Measurements from ENCODE around the gene IFIT1.

IFIT1 gene

DNA sequence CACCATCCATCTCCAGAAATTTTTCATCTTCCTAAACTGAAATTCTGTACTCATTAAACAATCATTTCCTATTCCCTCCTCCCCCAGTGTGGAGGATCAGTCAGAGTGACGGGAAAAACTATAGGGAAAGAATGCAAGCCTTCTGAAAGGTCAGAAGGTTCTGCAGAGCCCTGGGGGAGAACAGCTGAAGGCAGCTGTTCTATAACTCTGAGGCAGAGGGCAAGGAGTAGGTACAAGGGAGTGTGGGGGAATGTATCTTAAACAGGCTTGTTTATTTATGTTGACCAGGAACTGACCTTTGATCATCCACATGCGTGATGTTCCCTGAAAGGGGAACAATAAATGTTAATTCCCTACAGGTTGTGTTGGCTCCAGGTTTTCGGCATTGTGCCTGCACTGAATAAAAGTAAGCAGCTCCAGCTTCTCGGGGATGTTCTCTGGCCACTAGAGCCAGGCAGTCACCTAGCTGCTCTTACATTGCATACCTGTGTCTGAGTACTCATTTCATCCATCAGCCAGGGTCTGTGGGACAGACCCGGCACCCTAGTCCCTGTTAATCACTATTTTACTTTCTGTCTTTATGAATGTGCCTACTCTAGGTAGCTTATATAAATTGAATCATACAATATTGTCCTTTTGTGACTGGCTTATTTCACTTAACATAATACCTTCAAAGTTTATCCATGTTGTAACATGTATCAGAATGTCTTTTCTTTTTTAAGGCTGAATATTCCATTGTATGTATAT is 5.8 kb downstream of the IFIT1 start:
- ChIA-PET CTCF (no interaction called here), POLR2A (no interaction called here)
- peaks cover 0 to 7% of the 10 kb centered on the region in 2 experiments; a peak in 1 of 3 replicates for H3K36me3 ChIP-seq (ENCODE audit: control insufficient read depth in 2 of 2, insufficient read depth in 1 of 2, low read length in 2 of 2)
- no peak overlapping the region for H3K4me3 ChIP-seq (ENCODE audit: low read depth, low read length)
- 0 out of 2 replicates have a peak, but pooled peaks cover 2% of the 10 kb centered on the region for H3K4me1 ChIP-seq (ENCODE audit: control insufficient read depth, insufficient read depth, low read length)
- peak; percentile 74 for TF ChIP-seq SETDB1 (IDR thresholded peaks at IDR 0.05; ENCODE audit: insufficient read length, low read length)
- no peak for TF ChIP-seq ZNF157 (tag by site-specific recombination; IDR thresholded peaks at IDR 0.05)
- TF ChIP-seq TRIM28 (IDR thresholded peaks at IDR 0.05; ENCODE audit: borderline replicate concordance, low read length), result peak; percentile 84; the same call in 1 of the 2 replicates
- TF ChIP-seq ZNF624 (tag by site-specific recombination; IDR thresholded peaks at IDR 0.05), result no peak
- H3K9me3 ChIP-seq (ENCODE audit: control insufficient read depth, insufficient read depth, low read depth, low read length), result no peaks in the 10 kb centered on the region
- H3K27ac ChIP-seq (ENCODE audit: extremely low read depth, low read depth, low read length), result no peak overlapping the region

- no peaks in the 10 kb centered on the region for H3K9me3 ChIP-seq (ENCODE audit: control insufficient read depth, insufficient read depth, low read depth, low read length)
- ChIA-PET POLR2A (no interaction called here), CTCF (interaction anchor here (0.5 to 0.8 kb wide), 3 partner anchors 9 to 183 kb away, joined by 3 to 4 read pairs (median 3); no protein-coding TSS in a partner anchor)
- no peaks in the 10 kb centered on the region for H3K4me1 ChIP-seq (ENCODE audit: control insufficient read depth, insufficient read depth, low read length)
- H3K4me3 ChIP-seq (ENCODE audit: low read depth, low read length), result no peak overlapping the region
- no peak overlapping the region for H3K27ac ChIP-seq (ENCODE audit: extremely low read depth, low read depth, low read length)
- H3K36me3 ChIP-seq (ENCODE audit: control insufficient read depth in 2 of 2, insufficient read depth in 1 of 2, low read length in 2 of 2), result peaks cover 0 to 10% of the 10 kb centered on the region in 2 experiments; a peak in 1 of 3 replicates
- TF ChIP-seq INSM2 (tag by site-specific recombination; IDR thresholded peaks at IDR 0.05), result no peak
- TF ChIP-seq, protein P1, sequence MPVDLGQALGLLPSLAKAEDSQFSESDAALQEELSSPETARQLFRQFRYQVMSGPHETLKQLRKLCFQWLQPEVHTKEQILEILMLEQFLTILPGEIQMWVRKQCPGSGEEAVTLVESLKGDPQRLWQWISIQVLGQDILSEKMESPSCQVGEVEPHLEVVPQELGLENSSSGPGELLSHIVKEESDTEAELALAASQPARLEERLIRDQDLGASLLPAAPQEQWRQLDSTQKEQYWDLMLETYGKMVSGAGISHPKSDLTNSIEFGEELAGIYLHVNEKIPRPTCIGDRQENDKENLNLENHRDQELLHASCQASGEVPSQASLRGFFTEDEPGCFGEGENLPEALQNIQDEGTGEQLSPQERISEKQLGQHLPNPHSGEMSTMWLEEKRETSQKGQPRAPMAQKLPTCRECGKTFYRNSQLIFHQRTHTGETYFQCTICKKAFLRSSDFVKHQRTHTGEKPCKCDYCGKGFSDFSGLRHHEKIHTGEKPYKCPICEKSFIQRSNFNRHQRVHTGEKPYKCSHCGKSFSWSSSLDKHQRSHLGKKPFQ (tag by site-specific recombination; IDR thresholded peaks at IDR 0.05), result no peak
- no peak for TF ChIP-seq ZNF223 (tag by site-specific recombination; IDR thresholded peaks at IDR 0.05)
- TF ChIP-seq, protein P2, sequence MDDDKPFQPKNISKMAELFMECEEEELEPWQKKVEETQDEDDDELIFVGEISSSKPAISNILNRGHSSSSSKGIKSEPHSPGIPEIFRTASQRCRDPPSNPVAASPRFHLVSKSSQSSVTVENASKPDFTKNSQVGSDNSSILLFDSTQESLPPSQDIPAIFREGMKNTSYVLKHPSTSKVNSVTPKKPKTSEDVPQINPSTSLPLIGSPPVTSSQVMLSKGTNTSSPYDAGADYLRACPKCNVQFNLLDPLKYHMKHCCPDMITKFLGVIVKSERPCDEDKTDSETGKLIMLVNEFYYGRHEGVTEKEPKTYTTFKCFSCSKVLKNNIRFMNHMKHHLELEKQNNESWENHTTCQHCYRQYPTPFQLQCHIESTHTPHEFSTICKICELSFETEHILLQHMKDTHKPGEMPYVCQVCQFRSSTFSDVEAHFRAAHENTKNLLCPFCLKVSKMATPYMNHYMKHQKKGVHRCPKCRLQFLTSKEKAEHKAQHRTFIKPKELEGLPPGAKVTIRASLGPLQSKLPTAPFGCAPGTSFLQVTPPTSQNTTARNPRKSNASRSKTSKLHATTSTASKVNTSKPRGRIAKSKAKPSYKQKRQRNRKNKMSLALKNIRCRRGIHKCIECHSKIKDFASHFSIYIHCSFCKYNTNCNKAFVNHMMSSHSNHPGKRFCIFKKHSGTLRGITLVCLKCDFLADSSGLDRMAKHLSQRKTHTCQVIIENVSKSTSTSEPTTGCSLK (tag by site-specific recombination; IDR thresholded peaks at IDR 0.05), result no peak
- no peak for TF ChIP-seq ZBTB8A (tag by site-specific recombination; IDR thresholded peaks at IDR 0.05)
- TF ChIP-seq ZNF302 (tag by site-specific recombination; IDR thresholded peaks at IDR 0.05; ENCODE audit: low read depth), result no peak
- TF ChIP-seq REPIN1 (tag by site-specific recombination; IDR thresholded peaks at IDR 0.05; ENCODE audit: low read depth), result no peak
- no peak for TF ChIP-seq ZNF704 (tag by site-specific recombination; IDR thresholded peaks at IDR 0.05)
- no peak for TF ChIP-seq ZSCAN5A (tag by site-specific recombination; IDR thresholded peaks at IDR 0.05)
- TF ChIP-seq MYNN (tag by site-specific recombination; IDR thresholded peaks at IDR 0.05; ENCODE audit: borderline replicate concordance), result no peak
- TF ChIP-seq ZNF639 (tag by site-specific recombination; IDR thresholded peaks at IDR 0.05), result no peak
- TF ChIP-seq ZNF239 (tag by site-specific recombination; IDR thresholded peaks at IDR 0.05), result no peak
- TF ChIP-seq, protein P3, sequence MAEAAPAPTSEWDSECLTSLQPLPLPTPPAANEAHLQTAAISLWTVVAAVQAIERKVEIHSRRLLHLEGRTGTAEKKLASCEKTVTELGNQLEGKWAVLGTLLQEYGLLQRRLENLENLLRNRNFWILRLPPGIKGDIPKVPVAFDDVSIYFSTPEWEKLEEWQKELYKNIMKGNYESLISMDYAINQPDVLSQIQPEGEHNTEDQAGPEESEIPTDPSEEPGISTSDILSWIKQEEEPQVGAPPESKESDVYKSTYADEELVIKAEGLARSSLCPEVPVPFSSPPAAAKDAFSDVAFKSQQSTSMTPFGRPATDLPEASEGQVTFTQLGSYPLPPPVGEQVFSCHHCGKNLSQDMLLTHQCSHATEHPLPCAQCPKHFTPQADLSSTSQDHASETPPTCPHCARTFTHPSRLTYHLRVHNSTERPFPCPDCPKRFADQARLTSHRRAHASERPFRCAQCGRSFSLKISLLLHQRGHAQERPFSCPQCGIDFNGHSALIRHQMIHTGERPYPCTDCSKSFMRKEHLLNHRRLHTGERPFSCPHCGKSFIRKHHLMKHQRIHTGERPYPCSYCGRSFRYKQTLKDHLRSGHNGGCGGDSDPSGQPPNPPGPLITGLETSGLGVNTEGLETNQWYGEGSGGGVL (tag by site-specific recombination; IDR thresholded peaks at IDR 0.05), result no peak
- TF ChIP-seq ZNF404 (tag by site-specific recombination; IDR thresholded peaks at IDR 0.05), result no peak
- TF ChIP-seq, protein P4, sequence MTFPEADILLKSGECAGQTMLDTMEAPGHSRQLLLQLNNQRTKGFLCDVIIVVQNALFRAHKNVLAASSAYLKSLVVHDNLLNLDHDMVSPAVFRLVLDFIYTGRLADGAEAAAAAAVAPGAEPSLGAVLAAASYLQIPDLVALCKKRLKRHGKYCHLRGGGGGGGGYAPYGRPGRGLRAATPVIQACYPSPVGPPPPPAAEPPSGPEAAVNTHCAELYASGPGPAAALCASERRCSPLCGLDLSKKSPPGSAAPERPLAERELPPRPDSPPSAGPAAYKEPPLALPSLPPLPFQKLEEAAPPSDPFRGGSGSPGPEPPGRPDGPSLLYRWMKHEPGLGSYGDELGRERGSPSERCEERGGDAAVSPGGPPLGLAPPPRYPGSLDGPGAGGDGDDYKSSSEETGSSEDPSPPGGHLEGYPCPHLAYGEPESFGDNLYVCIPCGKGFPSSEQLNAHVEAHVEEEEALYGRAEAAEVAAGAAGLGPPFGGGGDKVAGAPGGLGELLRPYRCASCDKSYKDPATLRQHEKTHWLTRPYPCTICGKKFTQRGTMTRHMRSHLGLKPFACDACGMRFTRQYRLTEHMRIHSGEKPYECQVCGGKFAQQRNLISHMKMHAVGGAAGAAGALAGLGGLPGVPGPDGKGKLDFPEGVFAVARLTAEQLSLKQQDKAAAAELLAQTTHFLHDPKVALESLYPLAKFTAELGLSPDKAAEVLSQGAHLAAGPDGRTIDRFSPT (tag by site-specific recombination; IDR thresholded peaks at IDR 0.05), result no peak
- TF ChIP-seq KLF8 (tag by site-specific recombination; IDR thresholded peaks at IDR 0.05), result no peak
Measured at GRCh38 chr10:89399956-89400355, 7.5 kb downstream of the IFIT1 start.

All from HEK293 (cell line).